K562 (cell line): Measurements from ENCODE around the gene MEGF11.

Source experiments
- ARID1B ChIP-seq: fragments of 450-650 bp; IDR thresholded peaks from 2 replicates; pipeline ENCODE4 v1.6.1; 2016; ENCODE audit warnings: antibody characterized with exemption, mild to moderate bottlenecking, inconsistent platforms
- ELF1 ChIP-seq: fragments of 200-800 bp; sonication (Bioruptor generic); IDR thresholded peaks from 2 replicates; pipeline ENCODE4 v1.6.1; 2016; ENCODE audit warnings: missing genetic modification characterization, missing compliant biosample characterization
- TF ChIP-seq, protein P1 (sequence below): sonication (generic); formaldehyde crosslinking; IDR thresholded peaks from 2 replicates; pipeline ENCODE4 v1.8.1; 2023; ENCODE audit warnings: mild to moderate bottlenecking, missing genetic modification reagents

DNA sequence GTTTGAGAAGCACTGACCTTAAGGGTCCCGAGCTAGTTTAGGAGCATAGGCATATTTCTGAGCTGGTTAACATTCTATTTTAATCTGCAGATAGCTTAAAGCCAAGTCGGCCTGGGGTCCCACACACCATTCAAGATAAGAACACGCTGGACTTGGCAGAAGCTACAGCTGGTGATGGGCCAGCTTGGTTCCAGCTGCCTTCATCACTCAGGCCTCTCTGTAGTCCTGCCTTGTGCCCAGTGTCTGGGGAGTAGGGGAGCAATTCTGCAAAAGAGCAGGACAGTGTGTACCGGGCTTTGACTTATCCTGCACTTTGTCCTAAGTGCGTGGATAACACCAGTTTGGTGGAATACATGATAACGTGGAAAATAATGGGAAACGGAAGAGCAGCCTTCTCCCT is 164.5 kb downstream of the MEGF11 start:
- TF ChIP-seq ARID1B (no peak), ELF1 (no peak)
- TF ChIP-seq, protein P1, sequence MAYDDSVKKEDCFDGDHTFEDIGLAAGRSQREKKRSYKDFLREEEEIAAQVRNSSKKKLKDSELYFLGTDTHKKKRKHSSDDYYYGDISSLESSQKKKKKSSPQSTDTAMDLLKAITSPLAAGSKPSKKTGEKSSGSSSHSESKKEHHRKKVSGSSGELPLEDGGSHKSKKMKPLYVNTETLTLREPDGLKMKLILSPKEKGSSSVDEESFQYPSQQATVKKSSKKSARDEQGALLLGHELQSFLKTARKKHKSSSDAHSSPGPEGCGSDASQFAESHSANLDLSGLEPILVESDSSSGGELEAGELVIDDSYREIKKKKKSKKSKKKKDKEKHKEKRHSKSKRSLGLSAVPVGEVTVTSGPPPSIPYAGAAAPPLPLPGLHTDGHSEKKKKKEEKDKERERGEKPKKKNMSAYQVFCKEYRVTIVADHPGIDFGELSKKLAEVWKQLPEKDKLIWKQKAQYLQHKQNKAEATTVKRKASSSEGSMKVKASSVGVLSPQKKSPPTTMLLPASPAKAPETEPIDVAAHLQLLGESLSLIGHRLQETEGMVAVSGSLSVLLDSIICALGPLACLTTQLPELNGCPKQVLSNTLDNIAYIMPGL (CRISPR knock-in tag), result no peak
